Measurements from ENCODE around the gene PAXX. TPM values are rescaled to one million over a fixed set of nuclear protein-coding genes. Genes with fewer than 3 reads are reported as not detected.
"Not testable (repeated sequence)": the region's sequence is repeated elsewhere in the genome, so short reads cannot be mapped to it uniquely, and the experiment has no call there.

PAXX gene
- total RNA-seq, 1 donor from 2014 or later: 70.1 TPM

DNA sequence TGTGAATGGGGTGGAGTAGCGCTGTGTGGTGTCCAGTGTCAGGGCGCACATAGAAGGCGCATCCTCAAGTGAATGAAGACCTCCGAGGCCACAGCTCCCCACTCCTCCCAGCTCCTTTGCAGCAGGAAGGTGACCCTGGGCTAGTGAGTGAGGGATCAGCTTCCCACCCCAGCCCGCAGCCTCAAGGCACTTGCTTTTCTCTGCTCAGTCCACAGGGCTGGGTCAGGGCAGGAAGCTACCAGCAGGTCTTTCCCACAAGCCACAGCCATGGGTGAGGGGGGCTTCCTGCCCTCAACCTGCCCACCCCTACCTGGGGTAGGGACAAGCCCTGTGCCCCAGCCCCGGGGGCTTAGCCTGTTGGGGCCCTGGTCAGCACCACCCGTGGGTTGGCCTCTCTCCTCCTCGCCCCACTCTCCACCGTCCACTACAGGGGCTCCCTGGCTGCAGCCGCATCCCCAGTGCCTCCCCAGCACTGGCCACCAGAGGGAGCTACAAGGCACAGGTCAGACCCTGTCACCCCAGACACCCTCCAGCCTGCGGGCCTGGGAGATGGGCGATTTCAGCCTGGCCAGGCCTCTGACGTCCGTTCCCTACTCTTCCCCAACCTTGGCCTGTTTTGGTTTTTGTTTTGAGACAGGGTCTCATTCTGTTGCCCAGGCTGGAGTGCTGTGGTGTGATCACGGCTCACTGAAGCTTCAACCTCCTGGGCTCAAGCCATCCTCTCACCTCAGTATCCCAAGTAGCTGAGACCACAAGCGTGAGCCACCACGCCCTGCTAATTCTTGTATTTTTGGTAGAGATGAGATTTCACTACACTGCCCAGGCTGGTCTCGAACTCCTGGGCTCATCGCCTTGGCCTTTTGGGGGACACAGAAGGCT is 37.1 kb downstream of the PAXX start:
- H3K4me3 ChIP-seq (ENCODE audit: low read depth, low read length): peak overlapping the region; percentile 75
- DNase-seq (ENCODE audit: low read depth): no peak
- TF ChIP-seq, protein P1, sequence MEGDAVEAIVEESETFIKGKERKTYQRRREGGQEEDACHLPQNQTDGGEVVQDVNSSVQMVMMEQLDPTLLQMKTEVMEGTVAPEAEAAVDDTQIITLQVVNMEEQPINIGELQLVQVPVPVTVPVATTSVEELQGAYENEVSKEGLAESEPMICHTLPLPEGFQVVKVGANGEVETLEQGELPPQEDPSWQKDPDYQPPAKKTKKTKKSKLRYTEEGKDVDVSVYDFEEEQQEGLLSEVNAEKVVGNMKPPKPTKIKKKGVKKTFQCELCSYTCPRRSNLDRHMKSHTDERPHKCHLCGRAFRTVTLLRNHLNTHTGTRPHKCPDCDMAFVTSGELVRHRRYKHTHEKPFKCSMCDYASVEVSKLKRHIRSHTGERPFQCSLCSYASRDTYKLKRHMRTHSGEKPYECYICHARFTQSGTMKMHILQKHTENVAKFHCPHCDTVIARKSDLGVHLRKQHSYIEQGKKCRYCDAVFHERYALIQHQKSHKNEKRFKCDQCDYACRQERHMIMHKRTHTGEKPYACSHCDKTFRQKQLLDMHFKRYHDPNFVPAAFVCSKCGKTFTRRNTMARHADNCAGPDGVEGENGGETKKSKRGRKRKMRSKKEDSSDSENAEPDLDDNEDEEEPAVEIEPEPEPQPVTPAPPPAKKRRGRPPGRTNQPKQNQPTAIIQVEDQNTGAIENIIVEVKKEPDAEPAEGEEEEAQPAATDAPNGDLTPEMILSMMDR (conservative IDR thresholded peaks at IDR 0.05; ENCODE audit: low read depth, low read length): peak; percentile 92

DNA sequence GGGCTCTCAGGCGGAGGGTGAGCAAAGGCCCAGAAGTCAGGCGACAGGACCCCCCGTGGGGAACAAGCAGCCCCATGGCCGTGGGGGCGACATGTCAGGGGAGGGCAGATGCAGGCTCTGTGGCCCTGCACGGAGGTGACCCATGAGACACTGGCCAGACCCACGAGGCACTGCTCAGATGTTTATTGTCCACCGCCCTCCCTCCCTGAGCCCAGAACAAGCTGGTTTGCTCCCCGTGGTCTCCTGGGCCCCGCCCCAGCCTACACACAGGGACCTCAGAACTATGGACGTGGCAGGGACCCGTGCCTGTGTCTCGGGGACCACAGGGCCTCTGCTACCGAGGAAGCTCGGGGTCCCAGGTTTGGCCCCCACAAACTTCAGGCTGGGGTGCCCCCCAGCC is 37.8 kb downstream of the PAXX start:
- DNase-seq (ENCODE audit: low read depth): no peak
- TF ChIP-seq, protein P1 (conservative IDR thresholded peaks at IDR 0.05; ENCODE audit: low read depth, low read length): no peak
- H3K4me3 ChIP-seq (ENCODE audit: low read depth, low read length): no peak overlapping the region

GRCh38 chr9:137030538-137031527 is 38.6 kb downstream of the PAXX start:
- TF ChIP-seq, protein P1 (conservative IDR thresholded peaks at IDR 0.05; ENCODE audit: low read depth, low read length): no peak
- DNase-seq (ENCODE audit: low read depth): no peak

DNA sequence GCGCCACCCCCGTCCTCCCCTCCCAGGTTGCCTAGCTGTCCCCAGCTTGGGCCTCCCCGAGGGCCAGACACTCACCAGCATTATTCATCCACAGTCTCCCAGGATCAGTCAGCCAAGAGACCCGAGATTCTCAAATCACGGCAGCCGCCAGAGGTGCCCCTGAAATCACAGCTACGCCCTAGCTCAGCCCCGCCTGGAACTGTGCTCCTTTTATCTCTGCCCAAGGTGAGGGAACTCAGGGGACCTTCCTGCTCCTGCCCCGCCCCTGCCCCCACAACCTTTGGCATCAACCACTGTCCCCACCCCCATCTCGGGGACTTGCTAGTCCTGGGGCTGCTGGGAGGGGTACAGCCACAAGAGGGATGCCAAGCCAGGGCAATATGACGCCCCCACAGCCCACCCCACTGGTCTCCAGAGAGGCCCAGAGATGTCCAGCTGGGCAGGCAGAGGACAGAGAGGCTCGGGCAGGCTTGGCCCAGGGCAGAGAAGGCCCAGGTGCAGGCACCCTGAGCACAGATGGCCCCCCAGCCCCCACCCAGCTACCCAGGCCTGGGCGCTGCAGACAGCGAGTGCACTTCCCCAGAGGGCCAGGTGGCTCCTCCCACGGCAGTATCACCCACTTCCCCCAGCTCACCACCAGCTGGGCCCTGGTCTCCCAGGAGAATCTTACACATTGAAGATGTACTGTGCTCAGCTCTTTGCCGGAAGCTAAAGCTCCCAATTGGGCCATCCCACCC is 39.9 kb downstream of the PAXX start, which contains the start of gene FUT7:
Gene FUT7 (minus strand): TSS at position 185 of the 737 bp plus-strand sequence. CDS start 97 bp downstream, at position 88.
- DNase-seq (ENCODE audit: low read depth): no peak
- TF ChIP-seq, protein P1 (conservative IDR thresholded peaks at IDR 0.05; ENCODE audit: low read depth, low read length): no peak
- H3K4me3 ChIP-seq (ENCODE audit: low read depth, low read length): no peak within 1 kb of the TSS

More at GRCh38 chr9:137030538-137031527, 38.6 kb downstream of the PAXX start:
- no peak overlapping the region for H3K4me3 ChIP-seq (ENCODE audit: low read depth, low read length)

GRCh38 chr9:137032858-137033257 is 40.6 kb downstream of the PAXX start:
- no peak overlapping the region for H3K4me3 ChIP-seq (ENCODE audit: low read depth, low read length)
- DNase-seq (ENCODE audit: low read depth): no peak
- TF ChIP-seq, protein P1 (conservative IDR thresholded peaks at IDR 0.05; ENCODE audit: low read depth, low read length): no peak

- DNase-seq (ENCODE audit: low read depth); H3K4me3 ChIP-seq (ENCODE audit: low read depth, low read length): not testable (repeated sequence)
These were observed 41.3 kb downstream of the PAXX start for GRCh38 chr9:137033481-137033880.

Measured in epithelial cell of proximal tubule (primary cell).